Anterior cingulate cortex (tissue), 58 donors: ENCODE measurements around the gene SLC25A1.
A peak's percentile ranks its signal among the peaks of the same experiment; 100 is the strongest.

ENCODE experiments used
- DNase-seq, 58 donors: peaks; one replicate each; lab custom pipeline; 2025; lab: John Stamatoyannopoulos, UW

Gene SLC25A1

DNA sequence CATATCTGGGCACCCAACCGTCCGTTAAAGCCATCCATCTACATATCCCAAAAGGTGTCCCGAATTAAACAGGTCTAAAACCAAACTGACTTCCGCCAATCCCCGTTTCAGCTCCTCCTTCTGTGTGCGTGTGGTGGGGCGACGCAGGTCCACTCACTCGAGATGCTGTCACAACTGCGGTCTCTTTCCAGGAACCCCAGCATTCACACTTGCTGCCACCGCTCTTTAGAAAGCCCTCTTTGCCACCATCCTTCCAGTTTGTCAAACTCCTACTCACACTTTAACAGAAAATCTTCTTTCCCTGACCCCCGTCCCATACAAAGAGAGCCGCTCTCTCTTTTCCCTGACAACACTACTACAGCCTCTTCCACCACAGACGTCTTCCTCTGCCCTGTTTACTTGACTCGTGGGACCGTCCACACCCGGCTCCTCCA, 34.6 kb downstream of the SLC25A1 start:
- DNase-seq: no peak

DNA sequence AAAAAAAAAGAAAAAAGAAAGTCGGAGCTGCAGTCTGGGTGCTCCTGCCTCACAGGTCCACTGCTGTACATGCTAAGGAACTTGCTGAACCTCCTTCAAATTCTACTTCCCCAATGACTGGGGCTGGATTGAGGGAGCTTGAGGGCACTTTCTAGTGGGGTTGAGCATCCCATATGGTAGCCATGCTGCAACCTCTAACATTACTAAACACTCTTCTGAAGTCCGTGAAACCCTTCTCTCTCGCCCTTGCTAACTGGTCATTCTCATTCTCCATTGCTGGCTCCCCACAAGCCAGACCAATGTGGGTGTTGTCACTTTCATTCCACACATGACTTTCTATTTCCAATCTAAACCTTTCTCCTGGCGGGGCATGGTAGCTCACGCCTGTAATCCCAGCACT, 35.3 kb downstream of the SLC25A1 start:
- DNase-seq: no peak

DNA sequence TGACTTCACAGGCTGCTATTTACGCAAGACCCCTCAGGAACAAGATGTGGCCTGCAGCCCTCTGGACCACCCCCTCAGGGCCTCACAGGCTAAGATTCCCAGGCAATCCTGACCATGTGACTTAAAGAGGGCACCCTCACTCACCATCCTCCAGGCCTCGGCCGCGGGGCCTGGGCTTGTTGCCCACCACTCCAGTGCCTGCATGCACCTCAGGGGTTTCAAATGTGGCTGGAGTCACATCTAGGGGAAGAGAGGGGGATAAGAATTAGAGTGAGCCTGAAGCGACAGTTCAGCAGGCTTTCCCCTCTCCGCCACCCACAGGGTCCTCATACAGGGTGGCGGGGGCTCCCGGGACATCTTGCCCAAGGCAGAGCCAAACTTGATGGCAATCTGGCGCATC, 36.1 kb downstream of the SLC25A1 start:
- no peak for DNase-seq

DNA sequence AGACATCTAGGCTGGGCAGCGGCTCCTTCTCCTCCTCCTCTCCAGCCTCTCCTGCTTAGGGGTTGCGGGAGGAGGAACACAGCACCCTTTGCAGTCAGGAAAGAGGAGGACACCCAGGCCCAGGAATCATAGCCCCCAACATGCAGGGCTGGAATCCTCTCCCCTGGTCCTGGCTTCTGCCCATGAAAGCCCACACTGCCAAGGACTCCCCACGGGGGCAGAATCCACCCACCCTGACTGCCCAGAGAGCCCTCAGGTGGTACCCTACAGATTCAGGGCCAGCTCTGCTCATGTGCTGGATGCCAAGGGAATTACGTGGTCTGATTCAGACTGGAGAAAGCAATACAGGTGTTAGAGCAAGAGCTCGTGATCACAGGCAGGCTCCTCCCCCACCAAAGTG, 38.6 kb downstream of the SLC25A1 start:
- DNase-seq: no peak

DNA sequence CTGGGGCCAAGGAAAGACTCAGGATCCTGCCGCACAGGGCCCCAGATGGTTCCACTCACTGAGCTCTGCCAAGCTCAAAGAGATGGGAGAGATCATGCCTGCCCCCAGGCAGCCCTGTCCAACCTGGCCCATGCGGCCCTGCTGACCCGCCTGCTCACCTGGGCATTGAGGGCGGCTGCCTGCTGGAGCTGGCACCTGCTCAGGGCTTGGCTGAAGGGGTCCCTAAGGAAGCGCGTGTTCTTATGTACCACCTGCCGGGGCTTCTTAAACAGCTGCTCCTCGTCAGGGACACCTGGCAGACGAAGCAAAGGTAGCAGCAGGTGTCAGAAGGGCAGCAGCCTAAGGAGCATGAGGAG, 39.6 kb downstream of the SLC25A1 start:
- no peak for DNase-seq

DNA sequence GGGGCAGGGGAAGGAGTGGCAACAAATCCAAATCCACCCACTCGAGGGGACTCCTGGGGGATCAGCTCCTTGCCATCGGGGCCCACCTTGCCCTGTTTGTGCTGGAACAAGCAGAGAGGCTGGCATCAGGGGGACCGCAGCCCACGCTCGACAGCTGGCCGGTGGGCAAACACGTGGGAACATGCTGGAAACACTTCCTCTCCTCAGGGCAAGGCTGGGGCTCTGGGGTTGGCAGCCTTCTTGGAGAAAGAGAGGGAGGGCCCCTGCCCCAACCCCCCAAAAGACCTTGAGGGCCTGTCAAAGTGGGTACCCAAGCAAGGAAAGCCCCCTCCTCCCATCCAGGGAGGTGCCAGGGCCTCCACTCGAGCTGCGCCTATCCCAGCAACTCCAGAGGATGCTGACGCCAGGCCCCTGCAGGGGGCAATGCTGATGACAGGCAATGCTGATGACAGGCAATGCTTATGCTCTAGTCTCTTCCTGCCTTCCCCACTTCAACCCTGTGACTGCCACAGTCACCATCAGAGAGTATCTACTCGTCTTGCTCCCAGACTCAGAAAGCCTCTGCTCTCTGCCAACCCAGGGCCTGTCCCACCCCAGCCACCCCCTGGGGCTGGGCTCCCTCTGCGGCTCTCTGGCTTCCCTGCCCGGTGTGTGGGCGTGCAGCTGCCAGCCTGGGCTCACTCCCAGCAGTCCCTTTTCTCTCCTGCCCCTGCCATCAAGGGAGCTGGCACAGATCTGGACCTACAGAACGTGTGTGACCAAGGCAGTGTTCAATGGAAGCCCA, 40.1 kb downstream of the SLC25A1 start:
- no peak for DNase-seq

DNA sequence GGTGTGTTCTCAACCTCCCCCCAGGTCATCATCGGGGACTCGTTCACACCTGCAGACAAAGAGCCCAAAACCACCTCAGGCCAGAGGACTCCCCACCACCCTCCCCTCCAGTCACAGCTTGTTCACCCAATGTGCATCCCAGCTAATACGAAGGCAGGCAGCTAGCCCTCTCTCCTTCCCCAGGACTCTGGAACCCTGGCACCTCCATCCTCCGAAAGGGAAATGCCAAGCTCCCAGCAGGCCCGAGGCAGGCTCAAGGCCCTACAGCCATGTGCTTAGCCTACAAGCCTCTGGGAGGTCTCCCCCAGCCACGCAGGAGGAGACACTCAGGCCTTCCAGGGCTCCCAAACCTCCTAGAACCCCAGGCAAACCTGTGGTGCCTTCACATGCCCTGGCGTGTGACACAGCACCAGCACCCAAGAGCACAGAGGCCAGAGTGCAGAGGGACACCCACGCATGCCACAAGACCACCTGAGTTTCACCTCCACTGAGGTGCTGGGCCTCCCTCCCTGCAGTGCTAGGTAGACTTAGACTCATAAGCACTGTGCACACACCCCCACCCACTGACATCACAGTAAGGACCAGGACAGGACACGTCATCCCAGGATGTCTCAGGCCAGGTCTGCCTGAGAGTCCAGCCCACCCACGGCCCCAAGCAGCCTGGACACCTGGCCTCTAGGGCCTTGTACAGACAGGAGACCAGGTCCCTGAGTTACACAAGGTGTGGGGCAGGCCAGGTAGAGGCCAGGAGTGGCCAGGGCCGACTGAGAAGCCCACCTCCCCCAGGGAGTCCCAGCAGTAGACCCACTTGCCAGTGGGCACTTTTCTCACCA, 40.9 kb downstream of the SLC25A1 start:
- no peak for DNase-seq

DNA sequence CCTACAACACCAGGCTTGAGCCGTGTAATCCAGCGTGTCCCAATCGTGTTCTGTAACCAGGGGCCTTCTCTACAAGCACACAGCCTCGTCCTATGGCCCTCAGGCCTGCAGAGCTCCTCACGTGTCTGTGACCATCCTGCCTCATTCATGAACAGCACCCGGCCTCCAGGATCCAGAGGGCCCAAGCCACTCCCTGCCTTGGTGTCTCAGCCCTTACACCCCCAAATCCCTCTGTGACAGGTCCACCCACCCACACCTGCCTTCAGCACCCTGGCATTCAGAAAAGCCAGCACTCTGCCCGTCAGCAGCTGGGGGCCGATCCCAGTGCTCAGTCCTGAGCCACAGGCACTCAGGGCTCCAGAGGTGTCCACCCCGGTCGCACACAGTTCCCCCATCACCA, 41.6 kb downstream of the SLC25A1 start:
- no peak for DNase-seq

DNA sequence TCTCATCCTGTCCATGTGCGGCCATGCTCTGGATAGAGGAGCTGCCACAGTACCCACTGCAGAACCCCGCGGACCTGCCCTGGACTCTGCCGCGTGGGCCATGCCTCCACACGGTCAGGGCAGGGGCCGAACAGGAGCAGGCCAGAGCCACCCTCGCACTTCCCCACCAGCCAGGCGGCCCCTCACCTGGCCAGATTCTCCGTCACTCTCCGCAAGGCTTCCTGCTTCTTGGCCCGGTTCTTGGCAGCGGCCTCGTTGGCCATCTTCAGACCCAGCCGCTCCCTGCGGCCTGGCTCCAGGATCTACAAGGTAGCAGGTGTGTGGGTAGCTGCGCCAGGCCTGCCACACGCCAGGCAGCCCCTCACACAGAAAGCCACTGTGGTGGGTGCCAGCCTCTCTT, 43.7 kb downstream of the SLC25A1 start:
- DNase-seq: no peak

DNA sequence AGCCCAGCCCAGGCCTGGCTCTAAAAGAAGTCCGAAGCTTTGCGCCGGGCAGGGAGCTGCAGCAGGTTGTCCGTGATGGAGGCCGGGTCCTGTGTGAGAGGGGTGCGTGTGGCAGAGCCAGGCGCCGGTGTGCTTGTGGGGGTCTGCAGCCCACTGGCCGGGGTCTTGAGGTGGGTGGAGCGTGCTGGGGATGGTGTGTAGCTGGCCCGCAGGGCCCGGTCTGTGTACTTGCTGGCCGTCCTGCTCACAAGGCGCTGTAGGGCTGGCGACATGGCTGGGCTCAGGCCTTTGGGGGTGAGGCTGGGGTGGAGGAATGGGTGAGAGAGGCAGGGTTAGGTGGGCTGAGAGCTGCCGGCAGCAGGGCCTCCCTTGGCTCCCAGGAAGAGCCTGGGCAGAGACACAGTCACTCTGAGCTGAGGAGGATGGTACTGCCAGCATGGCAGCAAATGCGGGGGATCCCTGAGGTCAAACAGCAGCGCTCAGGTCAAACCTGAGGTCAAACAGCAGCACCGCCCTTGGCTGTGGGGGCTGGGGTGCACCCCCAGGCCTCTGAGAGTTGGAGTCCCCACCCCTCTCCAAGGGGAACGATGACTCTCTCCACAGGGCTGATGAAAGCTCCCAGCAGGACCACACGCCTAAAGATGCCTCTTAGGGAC, 44.2 kb downstream of the SLC25A1 start:
- DNase-seq: no peak

DNA sequence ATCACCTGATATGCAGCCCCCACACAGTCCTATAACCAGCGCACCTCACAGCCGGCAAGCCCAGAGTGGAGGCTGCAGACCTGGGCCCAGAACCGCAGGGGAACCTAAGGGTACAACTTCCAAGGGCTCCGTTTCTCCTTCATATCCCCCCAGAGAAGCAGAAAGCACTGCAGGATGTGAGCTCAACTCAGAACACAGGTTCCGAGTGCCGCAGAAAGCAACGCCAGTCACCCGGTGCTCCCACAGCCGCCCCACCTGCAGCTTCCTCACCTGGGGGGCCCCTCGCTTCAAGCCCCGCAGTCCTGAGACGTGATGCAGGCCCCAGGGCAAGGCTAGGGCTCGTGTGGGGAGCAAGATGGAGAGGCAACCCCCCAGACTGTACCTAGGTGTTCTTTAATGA, 45.0 kb downstream of the SLC25A1 start:
- no peak for DNase-seq

DNA sequence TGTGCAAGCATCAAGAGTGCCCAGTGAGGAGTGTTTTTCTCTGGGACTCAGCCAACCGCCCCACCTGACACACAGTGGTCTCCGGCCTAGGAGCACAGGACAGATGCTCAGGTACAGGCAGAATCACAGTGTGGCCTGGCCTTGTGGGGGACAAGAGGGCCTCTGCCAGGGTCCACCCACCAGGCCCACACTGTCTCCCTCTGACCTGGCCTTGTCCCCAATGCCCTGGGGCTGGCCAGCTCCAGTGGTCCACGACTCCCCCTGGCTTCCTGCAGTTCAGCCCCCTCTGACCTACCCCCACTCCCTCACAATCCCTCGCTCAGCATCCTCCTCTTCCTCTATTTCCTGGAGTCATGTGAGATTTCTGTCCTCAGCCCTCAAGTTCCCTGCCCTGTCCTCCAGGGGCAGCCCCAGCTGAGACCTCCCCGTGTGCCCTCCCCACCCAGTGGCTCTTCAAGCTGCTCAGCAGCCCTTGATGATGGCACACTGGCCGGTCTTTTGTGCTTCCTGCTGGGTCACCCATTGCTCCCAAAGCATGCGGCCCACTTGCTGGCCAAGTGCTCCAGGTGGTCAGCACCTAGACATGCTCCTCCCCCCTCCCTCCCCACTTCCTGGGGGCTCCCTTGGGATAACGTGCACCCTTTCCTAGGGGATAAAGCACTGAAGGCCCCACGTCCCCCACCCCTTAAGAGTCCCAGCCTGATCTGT, 45.7 kb downstream of the SLC25A1 start:
- no peak for DNase-seq

DNA sequence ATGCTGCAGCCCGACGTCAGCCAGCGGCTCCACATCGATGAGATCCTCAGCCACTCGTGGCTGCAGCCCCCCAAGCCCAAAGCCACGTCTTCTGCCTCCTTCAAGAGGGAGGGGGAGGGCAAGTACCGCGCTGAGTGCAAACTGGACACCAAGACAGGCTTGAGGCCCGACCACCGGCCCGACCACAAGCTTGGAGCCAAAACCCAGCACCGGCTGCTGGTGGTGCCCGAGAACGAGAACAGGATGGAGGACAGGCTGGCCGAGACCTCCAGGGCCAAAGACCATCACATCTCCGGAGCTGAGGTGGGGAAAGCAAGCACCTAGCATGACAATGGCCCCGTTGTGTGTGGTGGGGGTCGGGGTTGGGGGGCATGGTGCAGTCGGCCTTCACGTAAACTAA, 46.4 kb downstream of the SLC25A1 start:
- no peak for DNase-seq

DNA sequence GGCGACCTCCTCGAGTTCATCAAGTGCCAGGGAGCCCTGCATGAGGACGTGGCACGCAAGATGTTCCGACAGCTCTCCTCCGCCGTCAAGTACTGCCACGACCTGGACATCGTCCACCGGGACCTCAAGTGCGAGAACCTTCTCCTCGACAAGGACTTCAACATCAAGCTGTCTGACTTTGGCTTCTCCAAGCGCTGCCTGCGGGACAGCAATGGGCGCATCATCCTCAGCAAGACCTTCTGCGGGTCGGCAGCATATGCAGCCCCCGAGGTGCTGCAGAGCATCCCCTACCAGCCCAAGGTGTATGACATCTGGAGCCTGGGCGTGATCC, 46.9 kb downstream of the SLC25A1 start:
- no peak for DNase-seq

DNA sequence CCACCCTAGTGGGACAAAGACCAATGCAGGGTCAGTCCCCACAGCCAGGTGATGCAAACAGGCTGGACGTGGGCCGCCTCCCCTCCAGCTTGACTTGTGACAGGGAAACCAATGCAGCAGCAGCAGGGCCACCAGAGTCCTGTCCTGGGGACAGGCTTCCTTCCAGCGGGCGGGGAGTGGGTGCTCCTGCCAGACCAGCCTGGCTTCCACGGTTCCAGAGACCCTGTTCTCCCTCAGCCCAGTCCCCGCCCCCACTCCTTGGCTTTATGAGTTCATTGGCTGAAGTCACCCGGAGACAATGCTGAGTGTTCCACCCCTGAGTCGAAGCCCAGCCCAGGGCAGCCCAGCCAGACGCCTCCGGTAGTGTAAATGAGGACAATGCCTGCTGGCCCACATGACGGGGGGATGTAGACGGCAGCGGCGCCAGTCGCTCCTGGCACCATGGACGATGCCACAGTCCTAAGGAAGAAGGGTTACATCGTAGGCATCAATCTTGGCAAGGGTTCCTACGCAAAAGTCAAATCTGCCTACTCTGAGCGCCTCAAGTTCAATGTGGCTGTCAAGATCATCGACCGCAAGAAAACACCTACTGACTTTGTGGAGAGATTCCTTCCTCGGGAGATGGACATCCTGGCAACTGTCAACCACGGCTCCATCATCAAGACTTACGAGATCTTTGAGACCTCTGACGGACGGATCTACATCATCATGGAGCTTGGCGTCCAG, 47.4 kb downstream of the SLC25A1 start, which contains the start of gene TSSK2:
Gene TSSK2, plus strand, starts transcription at position 350 of the 726 bp plus-strand sequence. Its CDS starts 92 bp downstream, at position 442.
- DNase-seq: peak in 5 of 58 donors; percentile 15 to 54 (median 33)

DNA sequence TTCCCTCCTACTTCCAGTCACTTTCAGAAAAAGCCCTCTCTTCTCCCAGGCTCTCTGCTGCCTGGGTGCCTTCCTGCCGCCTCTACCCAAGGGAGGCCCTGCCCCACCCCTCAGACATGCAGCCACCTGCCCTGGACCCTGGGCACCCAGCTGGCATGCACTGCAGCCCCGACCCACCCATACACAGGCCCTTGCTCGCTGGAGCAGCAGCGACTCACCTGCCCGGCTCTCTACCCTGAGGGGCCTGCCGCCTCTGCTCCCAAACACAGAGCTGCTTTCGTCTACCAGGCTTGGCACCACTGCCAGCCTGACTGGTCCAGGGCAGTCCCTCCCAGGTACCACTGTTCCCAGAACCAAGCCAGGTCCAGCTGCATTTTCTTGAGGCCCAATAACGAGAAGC, 48.7 kb downstream of the SLC25A1 start:
- no peak for DNase-seq

DNA sequence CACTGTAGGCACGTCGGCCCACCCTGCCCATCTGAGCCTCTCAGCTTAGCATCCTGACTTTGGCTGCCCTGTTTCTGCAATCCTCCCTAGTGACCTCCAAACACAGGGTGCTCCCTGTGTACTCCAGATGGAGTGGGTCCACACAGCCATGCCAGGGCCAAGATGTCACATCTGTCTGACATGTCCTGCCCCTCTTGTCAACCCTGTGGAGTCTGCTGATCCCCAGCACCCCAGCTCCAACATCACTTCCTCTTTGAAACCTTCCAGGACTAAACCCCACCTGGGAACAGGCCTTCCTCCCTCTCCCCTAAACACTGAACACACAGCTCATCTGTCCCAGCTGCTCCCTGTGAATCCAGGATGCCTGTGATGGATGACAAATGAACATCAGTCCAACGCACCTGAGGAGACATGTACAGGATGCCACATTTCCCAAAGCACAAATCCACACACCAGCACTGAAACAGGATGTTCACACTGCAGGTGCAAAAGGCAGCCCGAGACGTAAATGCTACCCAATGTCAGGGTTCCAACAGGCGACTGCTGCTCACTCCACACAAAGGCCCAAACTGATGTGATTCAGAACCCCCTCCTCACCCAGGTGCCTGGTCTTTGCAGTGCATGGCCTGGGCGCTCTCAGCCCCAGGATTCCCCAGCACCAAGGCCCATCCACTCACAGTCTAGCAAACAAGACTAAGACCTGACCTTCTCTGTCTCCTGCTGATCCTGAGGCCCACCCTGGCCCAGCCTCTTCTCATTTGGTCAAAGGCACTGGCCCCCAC, 49.4 kb downstream of the SLC25A1 start:
- DNase-seq: no peak

DNA sequence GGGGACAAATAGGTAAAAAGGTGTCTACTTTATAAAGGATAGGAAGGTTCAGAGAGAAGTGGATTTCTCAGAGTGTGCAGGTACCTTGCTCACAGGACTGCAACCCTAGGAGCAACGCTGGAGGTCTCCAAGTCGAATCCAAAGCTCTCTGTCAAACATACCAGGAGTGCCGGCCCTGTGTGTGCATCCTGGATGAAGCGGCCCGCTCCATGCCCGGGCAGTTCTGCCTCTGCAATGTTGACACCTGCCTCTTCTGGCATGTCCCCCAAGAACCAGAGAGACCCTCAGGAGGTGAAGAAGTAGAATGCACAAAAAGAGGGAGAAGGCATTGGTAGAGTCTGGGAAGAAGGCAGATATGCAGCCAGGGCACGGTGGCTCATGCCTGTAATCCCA, 50.5 kb downstream of the SLC25A1 start:
- no peak for DNase-seq

DNA sequence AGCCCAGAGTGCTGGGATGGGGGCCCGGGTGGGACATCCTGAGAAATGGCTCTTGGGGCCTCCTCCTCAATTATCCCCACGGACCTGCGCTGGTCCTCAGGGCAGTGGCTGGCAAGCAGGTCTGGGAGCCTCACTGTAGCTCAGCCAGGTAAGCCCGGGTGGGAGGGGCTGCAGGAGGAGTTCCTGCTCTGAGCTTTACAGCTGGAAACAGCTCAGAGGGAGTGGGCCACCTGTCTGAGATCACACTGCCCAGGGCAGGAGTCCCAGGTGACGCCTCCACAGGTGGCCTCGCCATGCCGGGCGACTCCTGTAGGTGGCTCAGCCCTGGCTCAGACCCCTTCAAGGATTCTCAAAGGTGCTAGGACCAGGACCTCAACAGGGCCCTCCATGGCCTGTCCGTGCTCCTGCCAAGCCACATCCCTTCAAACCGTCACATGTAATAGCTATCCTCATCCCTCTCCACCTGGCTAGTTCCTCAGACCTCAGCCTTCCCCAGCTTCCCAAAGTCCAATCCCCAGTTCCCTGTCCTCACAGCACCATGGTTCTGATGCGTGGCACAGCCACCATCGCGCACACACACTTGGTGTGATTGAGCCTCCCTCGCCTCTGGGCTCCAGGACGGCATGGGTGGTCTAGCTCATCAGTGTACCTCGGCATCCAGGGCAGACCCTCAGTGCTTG, 51.1 kb downstream of the SLC25A1 start:
- no peak for DNase-seq
